Skeletal muscle tissue (tissue), 4 donors: ENCODE results near the gene RETREG1. TPM values are rescaled to one million over a fixed set of nuclear protein-coding genes. Genes with fewer than 3 reads are reported as not detected.
A peak's percentile ranks its signal among the peaks of the same experiment; 100 is the strongest.

ENCODE experiments used
- H3K27ac ChIP-seq: one replicate; pipeline ENCODE4 v1.7.0; 2013; ENCODE audit warnings: mild to moderate bottlenecking, low read depth, low read length, inconsistent platforms
- H3K27me3 ChIP-seq, 3 donors: one replicate each; pipeline ENCODE4 v1.7.0; 2013; ENCODE audit warnings: low read length in 3 of 3; ENCODE audit not compliant: control insufficient read depth in 3 of 3, insufficient read depth in 3 of 3
- H3K36me3 ChIP-seq, 3 donors: one replicate each; pipeline ENCODE4 v1.7.0; 2013; ENCODE audit warnings: low read length in 3 of 3; ENCODE audit not compliant: control insufficient read depth in 3 of 3, insufficient read depth in 3 of 3
- H3K4me1 ChIP-seq, 3 donors: one replicate each; pipeline ENCODE4 v1.7.0; 2013; ENCODE audit warnings: low read length in 3 of 3, mild to moderate bottlenecking in 3 of 3; ENCODE audit not compliant: control insufficient read depth in 3 of 3, insufficient read depth in 3 of 3
- H3K4me3 ChIP-seq, 3 donors: one replicate each; pipeline ENCODE4 v1.7.0; 2013; ENCODE audit warnings: low read length in 3 of 3
- H3K9ac ChIP-seq, 3 donors: one replicate each; pipeline ENCODE4 v1.7.0; 2013; ENCODE audit warnings: low read length in 3 of 3, mild to moderate bottlenecking in 3 of 3, moderate library complexity in 2 of 3, low read depth in 1 of 3
- H3K9me3 ChIP-seq, 3 donors: one replicate each; pipeline ENCODE4 v1.7.0; 2013; ENCODE audit warnings: low read length in 3 of 3; ENCODE audit not compliant: control insufficient read depth in 3 of 3
- total RNA-seq: library from RNA; depleted of rRNA; stranded (reverse); fragments of >200 nt; gene quantifications from one replicate; pipeline ENCODE4 v1.2.3, GENCODE V29; 2014
- donor health status: Osteomylitis.

The RETREG1 gene
- total RNA-seq, 1 donor from 2014 or later = 61.1 TPM

DNA sequence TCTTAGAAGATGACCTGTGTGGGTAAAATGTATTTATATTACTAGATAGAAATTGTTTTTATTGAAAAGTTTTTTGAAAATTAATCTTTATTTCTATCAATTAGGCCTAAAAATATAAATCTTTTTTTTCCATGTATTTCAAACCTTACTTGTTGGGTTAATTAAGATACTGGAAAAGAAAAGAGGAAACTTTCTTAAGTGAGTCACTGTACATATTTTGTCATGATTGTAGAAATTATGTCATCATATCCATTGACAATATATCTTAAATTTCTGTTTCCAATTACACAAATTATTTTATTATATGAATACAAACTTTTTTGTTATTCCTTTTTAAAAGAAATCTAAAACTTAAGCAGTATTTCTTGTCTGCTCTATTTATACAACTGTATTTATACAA, 53.1 kb downstream of the RETREG1 start:
- H3K36me3 ChIP-seq = no peaks in the 10 kb centered on the region
- H3K27ac ChIP-seq = no peak overlapping the region
- no peaks in the 10 kb centered on the region for H3K27me3 ChIP-seq

GRCh38 chr5:16561660-16562059, 55.1 kb downstream of the RETREG1 start:
- Histone ChIP-seq H3K36me3 (no peaks in the 10 kb centered on the region), H3K4me3 (no peak overlapping the region), H3K27me3 (no peaks in the 10 kb centered on the region), H3K9me3 (no peaks in the 10 kb centered on the region), H3K4me1 (peaks cover 0 to 7% (median 4%) of the 10 kb centered on the region in 3 donors), H3K9ac (no peak overlapping the region), H3K27ac (no peak overlapping the region)

More for the DNA sequence above, 53.1 kb downstream of the RETREG1 start:
- no peak overlapping the region for H3K9ac ChIP-seq
- no peaks in the 10 kb centered on the region for H3K9me3 ChIP-seq
- H3K4me3 ChIP-seq = no peak overlapping the region
- H3K4me1 ChIP-seq = peaks cover 0 to 7% (median 4%) of the 10 kb centered on the region in 3 donors

GRCh38 chr5:16559702-16560101, 57.1 kb downstream of the RETREG1 start:
- Histone ChIP-seq H3K27me3 (no peaks in the 10 kb centered on the region), H3K36me3 (no peaks in the 10 kb centered on the region), H3K4me1 (peaks cover 0 to 6% (median 4%) of the 10 kb centered on the region in 3 donors), H3K27ac (no peak overlapping the region), H3K4me3 (no peak overlapping the region), H3K9me3 (no peaks in the 10 kb centered on the region), H3K9ac (no peak overlapping the region)

DNA sequence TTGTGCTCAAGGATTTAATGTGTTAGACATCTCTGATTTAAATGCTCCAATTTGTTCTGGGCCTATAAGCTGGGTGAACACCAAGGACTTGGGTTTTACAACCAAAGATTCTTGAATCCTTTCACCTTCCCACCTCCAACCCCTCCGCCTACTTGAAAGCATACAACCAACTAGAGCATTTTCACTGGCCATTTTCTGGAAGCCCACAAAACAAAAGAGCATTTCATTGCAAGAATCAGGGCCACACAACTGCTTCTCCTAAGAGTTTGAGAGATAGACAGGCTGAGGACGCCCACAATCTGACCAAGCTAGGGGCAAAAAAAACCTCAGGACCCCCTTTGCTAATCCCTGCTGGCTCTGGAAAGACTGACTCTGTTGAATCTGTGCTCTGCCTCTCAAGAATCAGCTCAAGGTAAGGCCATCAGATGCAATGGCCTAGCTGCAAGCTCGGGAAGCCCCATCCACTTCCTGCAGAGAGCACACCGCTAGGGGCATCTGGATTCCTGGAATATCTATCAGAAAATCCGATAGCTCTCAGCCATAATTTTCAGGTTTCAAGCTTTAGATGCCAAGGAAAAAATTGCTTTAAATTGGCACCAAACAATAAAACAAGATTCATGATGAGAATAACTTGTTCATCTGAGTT, 57.7 kb downstream of the RETREG1 start:
- Histone ChIP-seq H3K27me3 (no peaks in the 10 kb centered on the region), H3K4me3 (no peak overlapping the region), H3K9ac (no peak overlapping the region), H3K4me1 (peaks cover 0 to under 1% (median 0%) of the 10 kb centered on the region in 3 donors), H3K9me3 (no peaks in the 10 kb centered on the region), H3K36me3 (no peaks in the 10 kb centered on the region), H3K27ac (no peak overlapping the region)

DNA sequence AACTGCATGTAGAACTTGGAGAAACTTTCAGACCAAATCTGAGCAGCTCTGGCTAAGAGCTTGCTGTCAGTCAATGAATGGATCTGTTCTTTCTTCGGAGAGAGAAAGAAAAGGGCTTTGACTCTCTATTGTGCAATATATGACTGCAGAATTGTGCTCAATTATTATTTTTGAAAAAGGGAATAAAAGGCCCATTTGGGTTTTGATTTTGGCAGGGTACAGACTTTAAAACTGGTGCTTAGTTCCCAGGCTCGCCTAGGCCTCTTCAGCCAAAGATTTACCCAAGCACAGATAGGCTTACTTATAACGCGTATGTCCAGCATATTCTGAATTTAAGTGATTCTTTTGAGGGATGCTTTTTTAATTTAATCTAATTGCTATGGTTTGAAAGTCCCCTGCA, 59.3 kb downstream of the RETREG1 start:
- H3K27ac ChIP-seq = no peak overlapping the region
- peaks cover 2% of the 10 kb centered on the region in 3 donors for H3K4me1 ChIP-seq
- no peaks in the 10 kb centered on the region for H3K27me3 ChIP-seq
- H3K4me3 ChIP-seq = no peak overlapping the region
- no peak overlapping the region for H3K9ac ChIP-seq
- no peaks in the 10 kb centered on the region for H3K9me3 ChIP-seq
- H3K36me3 ChIP-seq = no peaks in the 10 kb centered on the region

GRCh38 chr5:16554110-16554509, 62.7 kb downstream of the RETREG1 start:
- H3K36me3 ChIP-seq = no peaks in the 10 kb centered on the region
- H3K4me1 ChIP-seq = peaks cover 13 to 20% (median 15%) of the 10 kb centered on the region in 3 donors
- H3K27ac ChIP-seq = no peak overlapping the region
- no peaks in the 10 kb centered on the region for H3K27me3 ChIP-seq
- no peak overlapping the region for H3K4me3 ChIP-seq
- no peak overlapping the region for H3K9ac ChIP-seq
- no peaks in the 10 kb centered on the region for H3K9me3 ChIP-seq

GRCh38 chr5:16552666-16553343, 64.0 kb downstream of the RETREG1 start:
- H3K4me1 ChIP-seq = peaks cover 21 to 31% (median 24%) of the 10 kb centered on the region in 3 donors
- no peaks in the 10 kb centered on the region for H3K9me3 ChIP-seq
- no peaks in the 10 kb centered on the region for H3K27me3 ChIP-seq
- H3K9ac ChIP-seq = peak overlapping the region in 2 of 3 donors; percentile 10 to 76
- H3K4me3 ChIP-seq = no peak overlapping the region
- peak overlapping the region; percentile 90 for H3K27ac ChIP-seq
- H3K36me3 ChIP-seq = no peaks in the 10 kb centered on the region

DNA sequence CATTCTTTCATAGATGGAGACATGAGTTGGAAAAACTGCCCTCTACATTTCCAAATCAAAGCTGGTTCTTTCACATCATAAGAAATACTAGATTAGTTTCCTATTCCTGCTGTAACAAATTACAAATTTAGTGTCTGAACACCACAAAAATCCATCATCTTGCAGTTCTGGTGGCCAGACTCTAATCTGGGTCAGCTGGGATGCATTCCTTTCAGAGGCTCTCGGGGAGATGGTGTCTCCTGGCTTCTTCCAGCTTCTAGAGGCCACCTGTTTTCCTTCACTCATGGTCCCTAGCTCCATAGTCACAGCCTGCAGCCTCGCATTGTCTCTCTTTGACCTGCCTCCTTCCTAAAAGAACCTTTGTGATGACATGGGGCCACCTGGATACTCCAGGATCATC, 65.2 kb downstream of the RETREG1 start:
- Histone ChIP-seq H3K9me3 (no peaks in the 10 kb centered on the region), H3K4me1 (peaks cover 27 to 40% (median 34%) of the 10 kb centered on the region in 3 donors), H3K27ac (peak overlapping the region; percentile 90), H3K27me3 (no peaks in the 10 kb centered on the region), H3K36me3 (no peaks in the 10 kb centered on the region), H3K9ac (no peak overlapping the region), H3K4me3 (no peak overlapping the region)

GRCh38 chr5:16550316-16550952, 66.4 kb downstream of the RETREG1 start:
- no peaks in the 10 kb centered on the region for H3K27me3 ChIP-seq
- H3K36me3 ChIP-seq = no peaks in the 10 kb centered on the region
- H3K9me3 ChIP-seq = no peaks in the 10 kb centered on the region
- H3K27ac ChIP-seq = peak overlapping the region; percentile 90
- H3K4me1 ChIP-seq = peaks cover 31 to 52% (median 40%) of the 10 kb centered on the region in 3 donors
- H3K4me3 ChIP-seq = peak overlapping the region in 2 of 3 donors; percentile 23 to 45
- H3K9ac ChIP-seq = peak overlapping the region in 2 of 3 donors; percentile 41 to 63
